ENCODE measurements around the gene NUDT12. TPM values are rescaled to one million over a fixed set of nuclear protein-coding genes. Genes with fewer than 3 reads are reported as not detected.
A peak's percentile ranks its signal among the peaks of the same experiment; 100 is the strongest.

The NUDT12 gene
- 5.0 to 7.6 TPM (median 7.4 TPM) in 3 replicates for total RNA-seq
- long read RNA-seq, transcript NUDT12-201 (7 exons, 3,492 nt) = major isoform, 10 of 14 reads
- long read RNA-seq, partial matches to known transcripts = 0 of 14 reads
- long read RNA-seq, other reads (novel, unspliced or antisense) = 3 of 14 reads

DNA sequence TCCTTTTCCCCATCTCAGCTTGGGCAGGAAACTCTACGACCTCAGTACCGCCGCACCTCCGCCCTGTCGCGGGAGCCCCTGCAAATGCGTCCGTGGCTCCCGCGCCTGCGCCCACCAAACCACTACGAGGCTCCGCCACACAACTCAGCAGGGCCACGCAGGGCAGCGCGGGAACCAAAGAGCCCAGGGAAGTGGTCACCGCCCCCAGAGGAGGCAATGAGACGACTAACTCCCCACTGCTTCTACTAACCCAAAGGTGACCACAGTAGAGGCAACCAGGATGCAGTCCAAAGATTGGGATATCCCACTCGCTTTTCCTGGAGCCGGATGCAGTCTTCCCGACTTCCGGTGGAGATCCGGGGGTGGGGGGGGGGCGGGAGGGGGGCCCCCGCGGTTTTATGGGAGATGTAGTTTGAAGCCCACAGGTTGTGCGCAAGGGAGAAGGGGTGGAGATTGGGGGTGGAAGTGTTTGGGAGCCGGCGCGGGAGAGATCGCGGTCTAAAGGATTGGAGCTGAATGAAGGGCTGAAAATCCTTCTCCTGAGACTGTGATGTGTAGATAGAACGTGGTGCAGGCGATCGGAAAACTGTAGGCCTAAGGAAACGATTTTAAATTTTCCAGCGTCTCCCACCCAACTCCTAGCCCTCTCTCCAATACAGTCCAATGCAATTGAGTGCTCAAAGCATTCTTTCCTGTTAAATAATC lies at the start of gene NUDT12:
Gene NUDT12, minus strand, starts transcription at position 337 of the 705 bp plus-strand sequence. CDS start 2,541 bp downstream, outside the sequence.
- peaks cover 26% of the 10 kb centered on the region for H3K4me1 Mint-ChIP-seq (ENCODE audit: low read depth)
- H3K27me3 Mint-ChIP-seq (ENCODE audit: low read depth) = no peaks in the 10 kb centered on the region
- peak within 1 kb of the TSS; percentile 97 for H3K4me3 Mint-ChIP-seq (ENCODE audit: unreplicated experiment)
- peaks cover 8% of the 10 kb centered on the region for H3K36me3 Mint-ChIP-seq (ENCODE audit: low read depth)
- DNase-seq (ENCODE audit: low spot score) = no peak
- peak within 1 kb of the TSS; percentile 98 for H3K27ac Mint-ChIP-seq (ENCODE audit: unreplicated experiment)
- TF ChIP-seq, protein P1, sequence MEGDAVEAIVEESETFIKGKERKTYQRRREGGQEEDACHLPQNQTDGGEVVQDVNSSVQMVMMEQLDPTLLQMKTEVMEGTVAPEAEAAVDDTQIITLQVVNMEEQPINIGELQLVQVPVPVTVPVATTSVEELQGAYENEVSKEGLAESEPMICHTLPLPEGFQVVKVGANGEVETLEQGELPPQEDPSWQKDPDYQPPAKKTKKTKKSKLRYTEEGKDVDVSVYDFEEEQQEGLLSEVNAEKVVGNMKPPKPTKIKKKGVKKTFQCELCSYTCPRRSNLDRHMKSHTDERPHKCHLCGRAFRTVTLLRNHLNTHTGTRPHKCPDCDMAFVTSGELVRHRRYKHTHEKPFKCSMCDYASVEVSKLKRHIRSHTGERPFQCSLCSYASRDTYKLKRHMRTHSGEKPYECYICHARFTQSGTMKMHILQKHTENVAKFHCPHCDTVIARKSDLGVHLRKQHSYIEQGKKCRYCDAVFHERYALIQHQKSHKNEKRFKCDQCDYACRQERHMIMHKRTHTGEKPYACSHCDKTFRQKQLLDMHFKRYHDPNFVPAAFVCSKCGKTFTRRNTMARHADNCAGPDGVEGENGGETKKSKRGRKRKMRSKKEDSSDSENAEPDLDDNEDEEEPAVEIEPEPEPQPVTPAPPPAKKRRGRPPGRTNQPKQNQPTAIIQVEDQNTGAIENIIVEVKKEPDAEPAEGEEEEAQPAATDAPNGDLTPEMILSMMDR (IDR thresholded peaks at IDR 0.05) = no peak
- H3K9me3 Mint-ChIP-seq (ENCODE audit: low read depth) = no peaks in the 10 kb centered on the region

DNA sequence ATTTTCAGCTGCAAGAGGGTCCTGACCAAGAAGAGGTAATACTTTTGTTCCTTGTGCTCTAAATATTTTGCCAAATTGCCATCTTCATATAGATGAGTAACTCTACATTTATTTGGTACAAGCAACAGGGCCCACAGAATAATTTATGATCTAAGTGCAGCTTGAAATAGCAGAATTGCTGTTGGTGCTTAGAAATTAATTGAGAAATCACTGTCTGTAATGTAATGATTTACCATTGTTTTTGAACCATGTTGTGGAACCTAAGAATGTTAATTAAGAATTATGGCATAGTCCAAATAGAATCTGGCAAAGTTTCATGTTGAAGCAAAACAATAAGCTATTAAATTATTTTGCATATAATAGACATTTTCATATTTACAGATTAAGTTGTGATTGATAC lies 44.8 kb upstream of the NUDT12 start:
- TF ChIP-seq, protein P1 (IDR thresholded peaks at IDR 0.05) = no peak
- DNase-seq (ENCODE audit: low spot score) = no peak
- H3K36me3 Mint-ChIP-seq (ENCODE audit: low read depth) = no peaks in the 10 kb centered on the region
- peaks cover 8% of the 10 kb centered on the region for H3K4me1 Mint-ChIP-seq (ENCODE audit: low read depth)
- no peaks in the 10 kb centered on the region for H3K27me3 Mint-ChIP-seq (ENCODE audit: low read depth)
- H3K9me3 Mint-ChIP-seq (ENCODE audit: low read depth) = no peaks in the 10 kb centered on the region
- H3K27ac Mint-ChIP-seq (ENCODE audit: unreplicated experiment) = no peak overlapping the region
- H3K4me3 Mint-ChIP-seq (ENCODE audit: unreplicated experiment) = no peak overlapping the region

DNA sequence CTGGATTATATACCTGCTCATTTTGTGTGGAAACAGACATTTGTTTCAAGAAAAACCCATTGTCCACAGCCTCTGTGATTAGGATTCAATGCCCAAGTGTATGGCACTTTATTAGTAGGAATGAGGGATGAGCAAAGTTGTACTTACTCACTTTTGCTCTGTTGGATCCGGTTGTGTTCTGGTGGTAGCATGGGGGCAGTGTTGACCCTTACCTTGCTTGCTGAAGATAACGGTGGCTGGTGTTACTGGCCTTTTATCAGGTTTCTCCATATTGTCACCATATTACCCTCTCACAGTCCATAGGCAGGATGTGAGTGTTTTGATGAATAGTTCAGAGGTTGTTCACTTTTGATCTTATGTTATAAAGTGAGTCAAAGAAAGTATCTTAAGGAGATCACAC lies 42.7 kb upstream of the NUDT12 start:
- Mint-ChIP-seq H3K4me1 (ENCODE audit: low read depth) (peaks cover 7% of the 10 kb centered on the region), H3K4me3 (ENCODE audit: unreplicated experiment) (no peak overlapping the region), H3K9me3 (ENCODE audit: low read depth) (no peaks in the 10 kb centered on the region), H3K36me3 (ENCODE audit: low read depth) (no peaks in the 10 kb centered on the region), H3K27me3 (ENCODE audit: low read depth) (no peaks in the 10 kb centered on the region), H3K27ac (ENCODE audit: unreplicated experiment) (no peak overlapping the region)
- TF ChIP-seq, protein P1 (IDR thresholded peaks at IDR 0.05) = no peak
- no peak for DNase-seq (ENCODE audit: low spot score)

DNA sequence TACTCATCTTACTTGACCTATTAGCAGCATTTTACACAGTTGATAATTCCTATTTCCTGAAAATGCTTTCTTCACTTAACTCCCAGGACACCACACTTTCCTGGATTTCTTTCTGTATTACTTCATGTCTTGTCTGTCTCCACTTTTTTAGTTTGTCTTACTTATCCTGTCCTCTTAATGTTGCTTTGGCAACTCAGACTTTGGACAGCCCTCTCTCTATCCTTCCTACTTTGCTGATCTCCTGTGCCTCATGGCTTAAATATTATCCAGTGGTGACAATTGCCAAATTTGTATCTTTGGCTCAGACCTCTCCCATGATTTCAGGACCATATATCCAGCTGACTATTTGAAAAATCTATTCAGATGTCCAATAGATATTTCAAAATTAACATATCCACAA lies 39.8 kb upstream of the NUDT12 start:
- Mint-ChIP-seq H3K27me3 (ENCODE audit: low read depth) (no peaks in the 10 kb centered on the region), H3K4me3 (ENCODE audit: unreplicated experiment) (no peak overlapping the region), H3K4me1 (ENCODE audit: low read depth) (peaks cover 26% of the 10 kb centered on the region), H3K36me3 (ENCODE audit: low read depth) (no peaks in the 10 kb centered on the region), H3K9me3 (ENCODE audit: low read depth) (peaks cover under 1% of the 10 kb centered on the region), H3K27ac (ENCODE audit: unreplicated experiment) (no peak overlapping the region)
- DNase-seq (ENCODE audit: low spot score) = no peak
- TF ChIP-seq, protein P1 (IDR thresholded peaks at IDR 0.05) = no peak

DNA sequence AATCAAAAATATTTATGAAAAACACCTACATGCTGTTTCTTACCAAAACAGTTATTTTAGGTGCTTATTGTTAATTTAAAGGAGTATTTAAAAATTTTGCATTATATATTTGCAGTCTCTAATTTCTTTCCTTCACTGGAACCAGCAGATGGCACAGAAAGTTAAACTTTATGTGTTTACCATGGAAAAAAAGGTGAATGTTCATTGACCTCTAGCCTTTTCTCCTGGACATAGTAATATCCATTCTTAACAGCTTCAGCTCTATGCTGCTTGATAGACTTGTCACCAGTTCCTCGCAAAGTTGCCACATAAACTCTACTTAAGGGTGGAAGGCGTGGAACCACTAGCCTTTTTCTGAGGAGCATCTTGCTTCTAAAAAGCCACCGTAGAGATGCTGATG lies 38.7 kb upstream of the NUDT12 start:
- Mint-ChIP-seq H3K4me3 (ENCODE audit: unreplicated experiment) (no peak overlapping the region), H3K27ac (ENCODE audit: unreplicated experiment) (no peak overlapping the region), H3K36me3 (ENCODE audit: low read depth) (no peaks in the 10 kb centered on the region), H3K27me3 (ENCODE audit: low read depth) (no peaks in the 10 kb centered on the region), H3K4me1 (ENCODE audit: low read depth) (peaks cover 35% of the 10 kb centered on the region), H3K9me3 (ENCODE audit: low read depth) (peaks cover 2% of the 10 kb centered on the region)
- DNase-seq (ENCODE audit: low spot score) = no peak
- TF ChIP-seq, protein P1 (IDR thresholded peaks at IDR 0.05) = no peak

All from chondrocyte (in vitro differentiated cells).